WTC11 (cell line): Measurements from ENCODE around the gene PRDM1.

Experiments used
- CTCF ChIP-seq: fragments of 200-600 bp; IDR thresholded peaks from 2 replicates; pipeline ENCODE4 v1.8.0; 2022; ENCODE audit warnings: antibody characterized with exemption
- E2F1 ChIP-seq: sonication (generic); formaldehyde crosslinking; IDR thresholded peaks from 2 replicates; pipeline ENCODE4 v1.8.0; 2022; ENCODE audit warnings: mild to moderate bottlenecking, missing genetic modification reagents
- SP1 ChIP-seq: sonication (generic); formaldehyde crosslinking; conservative IDR thresholded peaks from 2 replicates; pipeline ENCODE4 v1.8.1; 2022; ENCODE audit warnings: missing genetic modification reagents
- USF1 ChIP-seq: sonication (generic); formaldehyde crosslinking; IDR thresholded peaks from 2 replicates; pipeline ENCODE4 v1.8.0; 2022; ENCODE audit warnings: mild to moderate bottlenecking, missing genetic modification reagents

GRCh38 chr6:106092279-106092678 lies 6.1 kb downstream of the PRDM1 start:
- TF ChIP-seq USF1 (CRISPR knock-in tag) (no peak), E2F1 (no peak), CTCF (no peak), SP1 (CRISPR knock-in tag) (no peak)
